GM18951 (cell line): Measurements from ENCODE around the gene ACTG1.
A peak's percentile ranks its signal among the peaks of the same experiment; 100 is the strongest.

Source experiments
- POLR2A ChIP-seq: IDR thresholded peaks from 4 replicates; pipeline ENCODE4 v1.6.1; 2011; ENCODE audit warnings: mild to moderate bottlenecking; ENCODE audit not compliant: insufficient read length, insufficient read depth; ENCODE audit errors: extremely low read depth
- in situ Hi-C: fragments of 300-500 bp; cut with MboI; formaldehyde crosslinking; loops from one replicate; pipeline ENCODE4 v1.12.0; 2022; ENCODE audit warnings: low sequenced_read_pairs, mixed read lengths, inconsistent platforms; ENCODE audit not compliant: unreplicated experiment

ACTG1 gene

DNA sequence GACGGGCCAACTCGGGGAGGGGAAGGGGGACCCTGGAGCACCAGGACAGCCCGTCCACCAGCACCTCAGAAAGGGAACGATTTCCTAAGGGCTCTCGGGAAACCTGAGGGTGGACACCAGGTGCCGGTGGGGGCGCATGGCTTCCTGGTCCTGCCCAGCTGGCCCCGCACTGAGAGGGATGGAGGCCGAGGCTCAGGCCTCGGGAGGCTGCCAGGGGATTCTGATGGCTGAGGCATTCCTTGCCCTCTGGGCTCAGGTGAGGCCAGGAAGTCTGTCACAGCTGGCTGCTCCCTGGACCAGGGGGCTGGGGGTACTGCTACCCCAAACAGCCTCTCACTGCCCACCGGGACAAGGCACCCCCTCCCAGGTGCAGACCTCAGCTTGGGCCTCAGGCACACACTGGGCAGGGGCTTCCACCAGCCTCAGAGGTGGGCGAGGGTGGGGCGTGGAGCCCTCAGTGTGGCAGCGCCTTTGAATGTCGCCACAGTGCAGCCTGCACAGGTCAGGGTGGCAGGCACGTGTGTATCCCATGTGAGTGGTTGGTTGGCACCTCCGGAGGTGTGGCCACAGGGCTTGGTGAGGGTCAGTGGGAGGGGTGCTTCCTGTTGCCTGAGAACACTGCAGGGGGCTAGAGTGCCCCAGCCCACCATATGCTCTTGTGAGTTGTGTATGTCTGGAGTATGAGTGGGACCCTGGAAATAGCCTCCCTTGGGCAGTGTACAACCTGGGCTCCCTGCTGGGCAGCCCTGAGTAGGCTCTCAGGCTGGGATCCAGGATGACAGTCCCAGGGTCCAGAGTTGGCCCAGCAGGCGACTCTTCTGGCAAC is 11.7 kb upstream of the ACTG1 start:
- in situ Hi-C loops: no loop called here
- TF ChIP-seq POLR2A: no peak

DNA sequence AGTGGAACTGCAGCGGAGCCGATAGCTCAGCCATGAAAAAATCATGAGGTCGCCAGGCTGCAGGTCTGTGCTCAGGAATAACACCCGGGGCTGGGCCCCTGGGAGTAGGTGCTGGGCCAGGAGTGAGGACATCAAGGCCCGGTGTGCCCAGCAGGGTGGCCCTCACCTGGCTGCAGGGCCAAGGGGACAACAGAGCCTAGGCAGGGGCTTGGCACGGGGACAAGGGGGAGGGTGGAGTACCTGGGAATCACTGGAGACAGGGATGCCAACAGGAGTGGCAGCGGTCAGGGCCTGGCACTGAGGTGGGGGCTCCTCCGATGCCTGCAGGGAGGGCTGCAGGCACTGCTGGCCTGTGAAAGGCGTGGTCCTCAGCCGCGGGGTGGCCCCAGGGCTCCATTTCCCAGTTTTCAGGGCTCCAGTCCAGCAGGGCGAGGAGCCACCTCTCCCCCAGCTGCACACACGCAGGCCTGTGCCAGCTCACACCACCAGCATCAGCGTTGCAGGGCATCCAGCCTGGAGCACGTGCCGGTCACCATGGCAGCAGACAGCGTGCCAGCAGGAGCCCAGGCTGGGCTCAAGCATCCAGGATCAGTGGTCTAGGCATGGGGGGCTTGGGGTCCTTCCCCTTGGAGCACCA is 10.9 kb upstream of the ACTG1 start:
- in situ Hi-C loops: no loop called here
- no peak for TF ChIP-seq POLR2A

- in situ Hi-C loops: no loop called here
- TF ChIP-seq POLR2A: no peak
Measured at GRCh38 chr17:81522491-81523401, 10.1 kb upstream of the ACTG1 start.

DNA sequence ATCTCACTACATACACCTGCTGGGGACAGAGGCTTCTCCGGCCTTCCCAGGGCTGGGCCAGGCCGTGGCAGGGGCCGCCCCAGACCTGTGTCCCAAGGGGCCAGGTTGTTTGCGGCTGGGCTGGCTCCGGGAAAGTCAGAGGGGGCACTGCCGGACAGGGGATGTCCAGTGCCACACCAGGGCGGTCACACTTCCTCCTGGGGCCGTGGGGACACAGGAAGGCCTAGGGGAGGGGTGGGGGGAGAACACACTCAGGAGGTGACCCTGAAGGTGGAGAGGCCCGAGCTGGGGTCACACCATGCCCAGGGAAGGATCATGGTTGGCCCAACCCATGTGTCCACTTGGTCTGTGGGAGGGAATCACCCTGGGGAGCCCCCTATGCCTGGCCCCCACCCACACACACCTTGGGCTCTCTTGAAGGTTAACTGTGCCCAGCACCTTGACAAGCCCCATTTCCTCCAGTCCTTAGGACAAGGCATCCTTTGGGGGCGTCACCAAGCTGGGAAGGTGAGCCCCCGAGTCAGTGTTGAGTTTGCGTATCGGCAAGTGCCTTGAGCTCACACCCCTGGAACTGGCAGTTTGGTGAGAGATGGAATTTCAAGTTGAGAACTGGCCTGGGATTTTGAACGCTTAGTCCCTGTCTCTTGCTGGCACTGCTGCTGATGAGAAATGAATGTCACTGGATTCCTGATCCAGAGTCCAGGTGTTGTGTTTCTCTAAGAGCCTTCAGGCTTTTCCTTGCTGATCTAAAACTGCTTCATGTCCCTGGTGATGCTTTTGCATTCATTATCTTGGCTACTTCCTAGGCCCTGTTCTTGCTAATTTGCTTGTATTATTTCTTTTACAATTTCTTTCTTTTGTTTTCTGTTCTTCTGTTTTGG is 7.7 kb upstream of the ACTG1 start:
- no peak for TF ChIP-seq POLR2A
- in situ Hi-C loops: no loop called here

DNA sequence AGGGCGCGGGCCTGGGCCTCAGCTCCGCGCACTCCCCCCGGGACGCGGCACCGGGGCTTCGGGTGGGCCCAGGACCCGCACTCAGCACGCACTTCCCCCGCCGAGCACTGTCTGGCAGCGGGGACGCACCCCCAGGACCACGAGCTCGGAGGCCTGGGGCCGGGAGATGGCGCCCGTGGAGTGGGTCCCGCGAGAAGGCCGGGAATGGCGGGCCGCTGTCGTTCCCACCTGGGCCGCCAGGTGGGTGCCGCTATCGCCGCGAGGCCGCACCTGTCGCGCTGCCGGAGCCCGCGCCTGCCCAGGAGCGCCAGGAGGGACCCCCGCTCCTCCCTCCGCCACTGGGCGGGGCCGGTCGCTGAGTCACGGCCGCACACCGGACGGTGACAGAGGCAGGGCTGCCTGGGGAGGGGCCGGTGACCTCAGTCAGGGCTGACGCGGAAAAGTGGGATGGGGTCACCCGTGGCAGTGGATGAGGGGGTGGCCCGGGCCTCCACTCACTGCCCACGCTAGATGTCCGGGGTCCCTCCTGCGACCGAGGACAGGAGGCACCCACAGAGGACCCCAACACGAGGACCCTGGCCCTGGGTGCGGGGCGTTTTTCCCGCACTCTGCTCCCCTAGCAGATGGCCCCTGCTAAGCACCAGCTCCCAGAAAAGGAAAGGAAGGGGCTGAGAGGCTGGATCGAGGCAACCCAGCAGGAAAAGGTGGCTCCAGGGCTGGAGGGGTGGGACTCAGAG is 6.9 kb upstream of the ACTG1 start:
- TF ChIP-seq POLR2A: peak; percentile 42
- in situ Hi-C loops: no loop called here

- in situ Hi-C loops: no loop called here
Measured at GRCh38 chr17:81518785-81519283, 6.2 kb upstream of the ACTG1 start.

GRCh38 chr17:81518113-81518784 is 5.7 kb upstream of the ACTG1 start:
- in situ Hi-C loops: no loop called here
- no peak for TF ChIP-seq POLR2A

More at GRCh38 chr17:81518785-81519283, 6.2 kb upstream of the ACTG1 start:
- TF ChIP-seq POLR2A: peak; percentile 53

DNA sequence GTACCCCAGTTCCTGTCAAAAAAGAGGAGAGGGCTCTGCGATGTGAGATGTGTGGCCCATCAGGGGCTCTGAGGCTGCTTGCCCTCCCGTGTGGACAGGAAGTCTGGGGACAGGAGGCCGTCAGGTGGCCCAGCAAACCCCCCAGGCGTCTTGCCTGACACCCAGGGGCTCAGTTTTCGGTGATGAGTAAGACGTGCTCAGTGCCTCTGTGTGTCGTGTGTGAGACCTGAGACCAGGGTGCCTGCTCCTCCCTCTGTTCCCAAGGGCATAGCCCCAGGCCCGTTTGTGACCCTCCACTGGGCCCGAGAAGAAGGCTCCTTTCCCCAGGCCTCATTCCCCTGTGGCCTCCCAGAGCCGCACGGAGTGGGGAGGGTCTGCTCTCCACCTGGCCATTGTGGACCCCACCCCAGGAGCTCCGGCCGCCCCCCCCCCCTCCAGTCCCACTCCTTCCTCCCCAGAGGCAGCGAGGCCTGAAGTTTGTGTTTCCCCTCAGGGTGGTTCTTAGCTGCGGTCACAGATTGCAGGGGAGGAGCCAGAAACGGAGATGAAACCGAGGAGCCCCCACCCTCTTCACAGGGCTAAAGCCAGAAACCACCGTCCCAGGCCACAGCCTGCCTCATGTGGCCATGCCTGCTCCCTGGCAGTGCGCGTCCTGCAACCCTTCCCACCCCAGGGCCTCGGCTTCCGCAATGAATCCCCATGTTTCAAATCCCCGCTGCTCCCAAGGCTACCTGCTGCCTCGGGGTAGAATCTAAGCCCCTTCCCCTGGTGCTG is 4.9 kb upstream of the ACTG1 start:
- peak; percentile 60 for TF ChIP-seq POLR2A
- in situ Hi-C loops: no loop called here

- in situ Hi-C loops: no loop called here
- no peak for TF ChIP-seq POLR2A
Measured at GRCh38 chr17:81517009-81517338, 4.4 kb upstream of the ACTG1 start.

DNA sequence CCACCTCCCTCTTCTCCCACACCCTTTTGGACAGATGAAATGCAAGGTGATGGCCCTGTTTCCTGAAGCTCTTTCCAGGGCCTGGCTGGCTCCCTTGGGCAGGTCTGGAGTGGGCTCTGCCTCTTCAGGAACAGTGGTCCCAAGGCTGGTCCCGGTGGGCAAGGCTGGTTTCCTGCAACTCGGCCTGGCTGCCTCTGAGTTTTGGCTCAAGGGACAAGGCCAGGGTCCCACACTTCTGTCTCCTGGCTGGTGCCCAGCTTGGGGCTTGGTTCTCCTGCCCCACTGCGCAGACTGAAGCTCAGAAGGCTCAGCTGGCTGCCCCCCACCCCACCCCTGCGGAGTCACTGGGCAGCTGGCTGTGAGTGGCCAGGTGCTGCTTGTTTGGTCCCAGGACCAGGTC is 3.8 kb upstream of the ACTG1 start:
- peak; percentile 15 for TF ChIP-seq POLR2A
- in situ Hi-C loops: no loop called here

GRCh38 chr17:81515530-81516041 is 3.0 kb upstream of the ACTG1 start:
- no peak for TF ChIP-seq POLR2A
- in situ Hi-C loops: no loop called here
